Neural cell (in vitro differentiated cells): Measurements from ENCODE around the gene SCGB1C2.
"Not testable (repeated sequence)": the region's sequence is repeated elsewhere in the genome, so short reads cannot be mapped to it uniquely, and the experiment has no call there.

ENCODE experiments used
- EP300 ChIP-seq: fragments of 450-650 bp; conservative IDR thresholded peaks from 2 replicates; pipeline ENCODE4 v1.6.1; 2014; ENCODE audit warnings: antibody characterized with exemption, mild to moderate bottlenecking, moderate library complexity; ENCODE audit not compliant: poor library complexity, severe bottlenecking
- POLR2AphosphoS5 ChIP-seq: IDR thresholded peaks from 2 replicates; pipeline ENCODE4 v1.6.1; 2012
- RAD21 ChIP-seq: fragments of 450-650 bp; conservative IDR thresholded peaks from 2 replicates; pipeline ENCODE4 v1.6.1; 2014; ENCODE audit warnings: antibody characterized with exemption, mild to moderate bottlenecking, moderate library complexity
- SMC3 ChIP-seq: fragments of 450-650 bp; conservative IDR thresholded peaks from 2 replicates; pipeline ENCODE4 v1.6.1; 2014; ENCODE audit warnings: antibody characterized with exemption, mild to moderate bottlenecking, moderate library complexity; ENCODE audit not compliant: poor library complexity
- TAF1 ChIP-seq: IDR thresholded peaks from 2 replicates; pipeline ENCODE4 v1.6.1; 2012; ENCODE audit warnings: low read depth
- TF ChIP-seq, protein P1 (sequence below): fragments of 450-650 bp; IDR thresholded peaks from 2 replicates; pipeline ENCODE4 v1.5.1; 2014; ENCODE audit warnings: antibody characterized with exemption, mild to moderate bottlenecking, moderate library complexity; ENCODE audit not compliant: poor library complexity, severe bottlenecking
- TF ChIP-seq, protein P2 (sequence below): IDR thresholded peaks from 2 replicates; pipeline ENCODE4 v1.6.1; 2012; ENCODE audit warnings: borderline replicate concordance

DNA sequence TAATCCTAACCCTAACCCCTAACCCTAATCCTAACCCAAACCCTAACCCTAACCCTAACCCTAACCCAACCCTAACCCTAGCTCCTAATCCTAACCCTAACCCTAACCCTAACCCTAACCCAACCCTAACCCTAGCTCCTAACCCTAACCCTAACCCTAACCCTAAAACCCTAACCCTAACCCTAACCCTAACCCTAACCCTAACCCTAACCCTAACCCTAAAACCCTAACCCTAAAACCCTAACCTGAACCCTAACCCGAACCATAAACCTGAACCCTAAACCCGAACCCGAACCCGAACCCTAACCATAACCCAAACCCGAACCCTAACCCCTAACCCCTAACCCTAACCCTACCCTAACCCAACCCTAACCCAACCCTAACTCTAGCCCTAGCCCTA is 24.3 kb upstream of the SCGB1C2 start:
- TF ChIP-seq, protein P1, sequence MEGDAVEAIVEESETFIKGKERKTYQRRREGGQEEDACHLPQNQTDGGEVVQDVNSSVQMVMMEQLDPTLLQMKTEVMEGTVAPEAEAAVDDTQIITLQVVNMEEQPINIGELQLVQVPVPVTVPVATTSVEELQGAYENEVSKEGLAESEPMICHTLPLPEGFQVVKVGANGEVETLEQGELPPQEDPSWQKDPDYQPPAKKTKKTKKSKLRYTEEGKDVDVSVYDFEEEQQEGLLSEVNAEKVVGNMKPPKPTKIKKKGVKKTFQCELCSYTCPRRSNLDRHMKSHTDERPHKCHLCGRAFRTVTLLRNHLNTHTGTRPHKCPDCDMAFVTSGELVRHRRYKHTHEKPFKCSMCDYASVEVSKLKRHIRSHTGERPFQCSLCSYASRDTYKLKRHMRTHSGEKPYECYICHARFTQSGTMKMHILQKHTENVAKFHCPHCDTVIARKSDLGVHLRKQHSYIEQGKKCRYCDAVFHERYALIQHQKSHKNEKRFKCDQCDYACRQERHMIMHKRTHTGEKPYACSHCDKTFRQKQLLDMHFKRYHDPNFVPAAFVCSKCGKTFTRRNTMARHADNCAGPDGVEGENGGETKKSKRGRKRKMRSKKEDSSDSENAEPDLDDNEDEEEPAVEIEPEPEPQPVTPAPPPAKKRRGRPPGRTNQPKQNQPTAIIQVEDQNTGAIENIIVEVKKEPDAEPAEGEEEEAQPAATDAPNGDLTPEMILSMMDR, result not testable (repeated sequence)
- TF ChIP-seq POLR2AphosphoS5, RAD21, EP300, SMC3, TAF1: not testable (repeated sequence)
- TF ChIP-seq, protein P2, sequence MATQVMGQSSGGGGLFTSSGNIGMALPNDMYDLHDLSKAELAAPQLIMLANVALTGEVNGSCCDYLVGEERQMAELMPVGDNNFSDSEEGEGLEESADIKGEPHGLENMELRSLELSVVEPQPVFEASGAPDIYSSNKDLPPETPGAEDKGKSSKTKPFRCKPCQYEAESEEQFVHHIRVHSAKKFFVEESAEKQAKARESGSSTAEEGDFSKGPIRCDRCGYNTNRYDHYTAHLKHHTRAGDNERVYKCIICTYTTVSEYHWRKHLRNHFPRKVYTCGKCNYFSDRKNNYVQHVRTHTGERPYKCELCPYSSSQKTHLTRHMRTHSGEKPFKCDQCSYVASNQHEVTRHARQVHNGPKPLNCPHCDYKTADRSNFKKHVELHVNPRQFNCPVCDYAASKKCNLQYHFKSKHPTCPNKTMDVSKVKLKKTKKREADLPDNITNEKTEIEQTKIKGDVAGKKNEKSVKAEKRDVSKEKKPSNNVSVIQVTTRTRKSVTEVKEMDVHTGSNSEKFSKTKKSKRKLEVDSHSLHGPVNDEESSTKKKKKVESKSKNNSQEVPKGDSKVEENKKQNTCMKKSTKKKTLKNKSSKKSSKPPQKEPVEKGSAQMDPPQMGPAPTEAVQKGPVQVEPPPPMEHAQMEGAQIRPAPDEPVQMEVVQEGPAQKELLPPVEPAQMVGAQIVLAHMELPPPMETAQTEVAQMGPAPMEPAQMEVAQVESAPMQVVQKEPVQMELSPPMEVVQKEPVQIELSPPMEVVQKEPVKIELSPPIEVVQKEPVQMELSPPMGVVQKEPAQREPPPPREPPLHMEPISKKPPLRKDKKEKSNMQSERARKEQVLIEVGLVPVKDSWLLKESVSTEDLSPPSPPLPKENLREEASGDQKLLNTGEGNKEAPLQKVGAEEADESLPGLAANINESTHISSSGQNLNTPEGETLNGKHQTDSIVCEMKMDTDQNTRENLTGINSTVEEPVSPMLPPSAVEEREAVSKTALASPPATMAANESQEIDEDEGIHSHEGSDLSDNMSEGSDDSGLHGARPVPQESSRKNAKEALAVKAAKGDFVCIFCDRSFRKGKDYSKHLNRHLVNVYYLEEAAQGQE, result not testable (repeated sequence)
